ENCODE measurements around the gene DNAJC11.

DNA sequence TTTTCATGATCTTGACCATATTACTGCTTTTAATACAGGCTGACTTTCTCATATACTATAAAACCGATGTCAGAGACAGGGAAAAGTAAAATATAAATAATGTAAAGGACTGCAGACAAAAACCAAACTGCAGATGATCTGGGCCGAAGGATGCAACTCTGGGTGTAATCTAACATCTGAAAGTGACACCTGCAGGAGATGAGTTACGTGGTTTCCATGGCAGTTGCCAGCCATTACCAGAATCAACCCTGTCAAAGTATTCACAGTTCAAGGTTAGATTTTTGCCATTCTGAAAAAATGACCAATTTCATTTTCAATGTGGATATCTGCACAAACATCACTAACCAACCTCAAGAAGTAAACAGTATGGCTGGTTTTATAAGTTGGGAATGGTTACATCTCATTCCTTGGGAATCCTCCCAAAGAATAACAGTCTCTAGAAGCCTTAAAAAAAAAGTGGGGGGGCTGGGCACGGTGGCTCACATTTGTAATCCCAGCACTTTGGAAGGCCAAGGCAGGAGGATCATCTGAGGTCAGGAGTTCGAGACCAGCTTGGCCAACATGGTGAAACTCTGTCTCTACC is 27.7 kb downstream of the DNAJC11 start:
- TF ChIP-seq POLR2AphosphoS5 (IDR thresholded peaks at IDR 0.05; ENCODE audit: low read depth, low read length) = no peak
- TF ChIP-seq, protein P1, sequence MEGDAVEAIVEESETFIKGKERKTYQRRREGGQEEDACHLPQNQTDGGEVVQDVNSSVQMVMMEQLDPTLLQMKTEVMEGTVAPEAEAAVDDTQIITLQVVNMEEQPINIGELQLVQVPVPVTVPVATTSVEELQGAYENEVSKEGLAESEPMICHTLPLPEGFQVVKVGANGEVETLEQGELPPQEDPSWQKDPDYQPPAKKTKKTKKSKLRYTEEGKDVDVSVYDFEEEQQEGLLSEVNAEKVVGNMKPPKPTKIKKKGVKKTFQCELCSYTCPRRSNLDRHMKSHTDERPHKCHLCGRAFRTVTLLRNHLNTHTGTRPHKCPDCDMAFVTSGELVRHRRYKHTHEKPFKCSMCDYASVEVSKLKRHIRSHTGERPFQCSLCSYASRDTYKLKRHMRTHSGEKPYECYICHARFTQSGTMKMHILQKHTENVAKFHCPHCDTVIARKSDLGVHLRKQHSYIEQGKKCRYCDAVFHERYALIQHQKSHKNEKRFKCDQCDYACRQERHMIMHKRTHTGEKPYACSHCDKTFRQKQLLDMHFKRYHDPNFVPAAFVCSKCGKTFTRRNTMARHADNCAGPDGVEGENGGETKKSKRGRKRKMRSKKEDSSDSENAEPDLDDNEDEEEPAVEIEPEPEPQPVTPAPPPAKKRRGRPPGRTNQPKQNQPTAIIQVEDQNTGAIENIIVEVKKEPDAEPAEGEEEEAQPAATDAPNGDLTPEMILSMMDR (IDR thresholded peaks at IDR 0.05) = no peak
- no peak for TF ChIP-seq REST (IDR thresholded peaks at IDR 0.05; ENCODE audit: insufficient read depth in 1 of 2, low read depth in 2 of 2, low read length in 1 of 2)
- TF ChIP-seq SIN3A (IDR thresholded peaks at IDR 0.05; ENCODE audit: borderline replicate concordance, insufficient read depth, low read depth, low read length) = no peak

All from Panc1 (cell line).